ENCODE results near the gene DEFB132. TPM values are rescaled to one million over a fixed set of nuclear protein-coding genes. Genes with fewer than 3 reads are reported as not detected.

The DEFB132 gene
- total and polyA plus RNA-seq, 2 of the 8 experiments (the other 6 are each of a cell fraction or from before 2014, with no cell fraction given): not detected

GRCh38 chr20:221258-221830 is 36.2 kb upstream of the DEFB132 start:
- no peak overlapping the region for H3K27ac ChIP-seq (ENCODE audit: low read depth, low read length)
- no peak for TF ChIP-seq EZH2 (IDR thresholded peaks at IDR 0.05; ENCODE audit: low read depth, low read length, severe bottlenecking)
- TF ChIP-seq RBBP5 (IDR thresholded peaks at IDR 0.05; ENCODE audit: borderline replicate concordance, low read depth, low read length): no peak
- TF ChIP-seq ASH2L (IDR thresholded peaks at IDR 0.05; ENCODE audit: low read length): no peak
- TF ChIP-seq JUND (IDR thresholded peaks at IDR 0.05; ENCODE audit: low read length): no peak
- no peak overlapping the region for H2AK5ac ChIP-seq (ENCODE audit: low read depth, low read length)
- H2AFZ ChIP-seq (ENCODE audit: low read length): no peak overlapping the region
- H4K91ac ChIP-seq (replicated peaks; ENCODE audit: insufficient read length, low read length): no peak overlapping the region
- H3K9ac ChIP-seq (replicated peaks in 1 of 4; ENCODE audit: extremely low read depth in 1 of 4, low read depth in 3 of 4, low read length in 3 of 4): no peak overlapping the region
- POLR2A ChIA-PET (ENCODE audit: partially characterized antibody): no interaction called here
- CTCF ChIA-PET (ENCODE audit: partially characterized antibody): no interaction called here
- no peak for DNase-seq (ENCODE audit: low read depth in 1 of 2, low spot score in 2 of 2)
- no peak overlapping the region for H2BK5ac ChIP-seq (ENCODE audit: low read depth, low read length)
- no peaks in the 10 kb centered on the region for H3K36me3 ChIP-seq (ENCODE audit: control insufficient read depth in 2 of 4, insufficient read depth in 4 of 4, low read length in 3 of 4)
- no peak overlapping the region for H3K18ac ChIP-seq (ENCODE audit: extremely low read depth, low read length)
- H3K4me1 ChIP-seq (replicated peaks in 1 of 4; ENCODE audit: control insufficient read depth in 3 of 4, insufficient read depth in 4 of 4, low read length in 3 of 4): no peaks in the 10 kb centered on the region
- H3K9me3 ChIP-seq (ENCODE audit: insufficient read depth in 2 of 2, low read depth in 1 of 2, low read length in 1 of 2): 0 out of 4 replicates have a peak, but pooled peaks cover 0 to 3% of the 10 kb centered on the region in 2 experiments
- no peak overlapping the region for H3K14ac ChIP-seq (ENCODE audit: insufficient read length)
- no peak overlapping the region for H3K4ac ChIP-seq (replicated peaks; ENCODE audit: insufficient read length, low read depth, low read length)
- FAIRE-seq: no peak
- H2BK120ac ChIP-seq (replicated peaks; ENCODE audit: low read depth, low read length): no peak overlapping the region
- no peak overlapping the region for H3K23ac ChIP-seq (ENCODE audit: insufficient read length)
- H4K20me1 ChIP-seq (replicated peaks in 1 of 2; ENCODE audit: control insufficient read depth in 1 of 2, insufficient read depth in 2 of 2, low read length in 2 of 2): no peaks in the 10 kb centered on the region
- H3K79me2 ChIP-seq (ENCODE audit: control insufficient read depth in 1 of 2, insufficient read depth in 2 of 2, low read length in 2 of 2): no peaks in the 10 kb centered on the region
- H3K4me2 ChIP-seq (ENCODE audit: insufficient read depth in 1 of 2, low read depth in 2 of 2, low read length in 2 of 2): no peak overlapping the region
- no peak overlapping the region for H3K56ac ChIP-seq (replicated peaks; ENCODE audit: insufficient read length, low read depth, low read length)
- no peak overlapping the region for H4K8ac ChIP-seq (ENCODE audit: extremely low read depth, insufficient read depth, low read length)
- H2BK20ac ChIP-seq (ENCODE audit: low read length): no peak overlapping the region
- no peak overlapping the region for H3K4me3 ChIP-seq (ENCODE audit: extremely low read depth in 1 of 4, insufficient read depth in 2 of 4, low read depth in 3 of 4, low read length in 4 of 4)
- WGBS, 2 experiments (ENCODE audit: extremely low coverage in 1 of 2, insufficient coverage in 1 of 2, insufficient read length in 1 of 2, insufficient replicate concordance in 2 of 2, low coverage in 1 of 2, low lambda C conversion rate in 2 of 2, missing lambda C conversion rate in 1 of 2): no CpG with 5 or more reads among the region's 1 CpG
- no peak overlapping the region for H4K5ac ChIP-seq (ENCODE audit: insufficient read length, low read depth, low read length)
- no peaks in the 10 kb centered on the region; a peak in 1 of 7 replicates for H3K27me3 ChIP-seq (replicated peaks in 1 of 4; ENCODE audit: control insufficient read depth in 3 of 4, extremely low read depth in 1 of 4, insufficient read depth in 3 of 4, low read length in 3 of 4)
- H2BK12ac ChIP-seq (ENCODE audit: low read depth, low read length): no peak overlapping the region
- no peak overlapping the region for H2BK15ac ChIP-seq (ENCODE audit: low read length)
- peaks cover 2% of the 10 kb centered on the region; the same call in 1 of the 2 replicates for H3K23me2 ChIP-seq (ENCODE audit: low read depth, low read length)
- H3K79me1 ChIP-seq (ENCODE audit: low read depth, low read length): no peaks in the 10 kb centered on the region
